Mesodermal cell (in vitro differentiated cells): ENCODE results near the gene ISM1.

Experiments used
- H3K27ac ChIP-seq: 2 replicates; pipeline ENCODE4 v1.7.0; 2013; ENCODE audit warnings: mild to moderate bottlenecking, low read depth, low read length, moderate library complexity; ENCODE audit not compliant: severe bottlenecking
- H3K36me3 ChIP-seq: 2 replicates; pipeline ENCODE4 v1.7.1; 2013; ENCODE audit warnings: mild to moderate bottlenecking, low read length, moderate library complexity; ENCODE audit not compliant: control insufficient read depth, insufficient read depth
- H3K4me1 ChIP-seq: one replicate; pipeline ENCODE4 v1.7.1; 2013; ENCODE audit warnings: mild to moderate bottlenecking, low read length; ENCODE audit not compliant: insufficient read depth, control insufficient read depth, poor library complexity, severe bottlenecking
- H3K4me3 ChIP-seq: 2 replicates; pipeline ENCODE4 v1.7.0; 2013; ENCODE audit warnings: low read length, control low read depth, mild to moderate bottlenecking; ENCODE audit not compliant: insufficient read depth, poor library complexity, severe bottlenecking; ENCODE audit errors: extremely low read depth
- H3K9me3 ChIP-seq: 2 replicates; pipeline ENCODE4 v1.7.1; 2013; ENCODE audit warnings: mild to moderate bottlenecking, low read length, moderate library complexity; ENCODE audit not compliant: control insufficient read depth
- WGBS, 2 experiments: methylation state at CpG; one replicate each; pipeline ENCODE4 v1.1.5; 2013; ENCODE audit warnings: missing lambda C conversion rate in 2 of 2; ENCODE audit not compliant: insufficient coverage in 2 of 2; 5-methylcytosine and 5-hydroxymethylcytosine counted together

ISM1 gene

GRCh38 chr20:13205425-13205824 is 15.6 kb upstream of the ISM1 start:
- WGBS, 2 experiments = 73 to 100% methylated on average over 2 of the region's 4 CpGs
- Histone ChIP-seq H3K36me3 (no peaks in the 10 kb centered on the region), H3K4me3 (no peak overlapping the region), H3K9me3 (no peaks in the 10 kb centered on the region), H3K27ac (no peak overlapping the region), H3K4me1 (no peaks in the 10 kb centered on the region)

GRCh38 chr20:13205848-13206434 is 15.1 kb upstream of the ISM1 start:
- H3K27ac ChIP-seq = no peak overlapping the region
- no peaks in the 10 kb centered on the region for H3K9me3 ChIP-seq
- no peaks in the 10 kb centered on the region for H3K4me1 ChIP-seq
- no peaks in the 10 kb centered on the region for H3K36me3 ChIP-seq
- WGBS, 2 experiments = 81 to 93% methylated on average over 3 to 4 of the region's 5 CpGs
- H3K4me3 ChIP-seq = no peak overlapping the region

DNA sequence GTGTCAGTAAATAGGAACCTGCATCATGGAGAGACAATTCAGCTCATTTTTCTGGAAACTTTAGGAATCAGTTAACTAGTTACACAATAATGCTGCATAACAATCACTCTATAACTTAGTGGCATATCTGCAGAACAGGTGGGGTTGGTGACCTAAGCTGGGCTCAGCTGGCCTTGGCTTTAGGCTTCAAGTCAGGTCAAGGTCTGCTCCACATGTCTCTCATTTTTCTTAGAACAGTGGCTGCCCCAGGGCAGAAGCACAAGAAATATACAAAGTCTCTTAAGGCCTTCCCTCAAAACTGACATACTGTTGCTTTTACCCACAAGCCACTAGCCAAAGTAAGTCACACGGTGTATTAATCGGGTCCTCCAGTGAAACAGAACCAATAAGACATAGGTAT is 14.1 kb upstream of the ISM1 start:
- WGBS, 2 experiments = no CpG with 5 or more reads among the region's 2 CpGs

GRCh38 chr20:13211956-13212618 is 9.0 kb upstream of the ISM1 start:
- WGBS, 2 experiments = no CpG with 5 or more reads among the region's 4 CpGs
- Histone ChIP-seq H3K9me3 (no peaks in the 10 kb centered on the region), H3K4me3 (no peak overlapping the region), H3K36me3 (no peaks in the 10 kb centered on the region), H3K4me1 (no peaks in the 10 kb centered on the region), H3K27ac (no peak overlapping the region)

More for the DNA sequence above, 14.1 kb upstream of the ISM1 start:
- Histone ChIP-seq H3K4me3 (no peak overlapping the region), H3K9me3 (no peaks in the 10 kb centered on the region), H3K4me1 (no peaks in the 10 kb centered on the region), H3K36me3 (no peaks in the 10 kb centered on the region), H3K27ac (no peak overlapping the region)

- Histone ChIP-seq H3K36me3 (no peaks in the 10 kb centered on the region), H3K9me3 (no peaks in the 10 kb centered on the region), H3K4me1 (no peaks in the 10 kb centered on the region), H3K4me3 (no peak overlapping the region), H3K27ac (no peak overlapping the region)
- 88 to 92% methylated on average over 2 to 3 of the region's 5 CpGs for WGBS, 2 experiments
These were observed 8.3 kb upstream of the ISM1 start for GRCh38 chr20:13212750-13213149.

DNA sequence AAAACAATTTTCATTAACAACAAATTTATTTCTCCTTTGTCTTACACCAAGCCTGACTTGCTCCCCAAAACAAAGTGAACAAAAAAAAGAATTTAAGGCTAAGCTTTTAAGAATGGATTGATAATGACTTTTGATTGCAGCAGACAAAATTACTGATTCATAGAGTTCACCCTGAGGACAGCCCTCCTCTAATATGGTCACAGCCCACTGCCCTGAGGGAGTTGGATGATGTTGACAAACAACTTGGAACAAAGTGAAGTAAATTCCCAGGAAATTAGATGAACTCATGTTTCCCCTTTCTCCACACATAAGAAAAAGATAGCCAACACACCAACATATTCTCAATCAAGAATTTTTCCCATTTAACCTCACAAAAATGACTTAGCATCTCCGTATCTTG is 7.7 kb upstream of the ISM1 start:
- Histone ChIP-seq H3K4me1 (no peaks in the 10 kb centered on the region), H3K36me3 (no peaks in the 10 kb centered on the region), H3K9me3 (no peaks in the 10 kb centered on the region), H3K27ac (no peak overlapping the region), H3K4me3 (no peak overlapping the region)
- 82 to 100% methylated on average over 1 of the region's 1 CpG for WGBS, 2 experiments

- Histone ChIP-seq H3K4me3 (no peak overlapping the region), H3K9me3 (no peaks in the 10 kb centered on the region), H3K36me3 (no peaks in the 10 kb centered on the region), H3K27ac (no peak overlapping the region), H3K4me1 (peaks cover 3% of the 10 kb centered on the region)
- WGBS, 2 experiments = 78% methylated on average over 1 of the region's 1 CpG; no CpG with 5 or more reads in 1 of the 2 experiments
These were observed 4.5 kb upstream of the ISM1 start for GRCh38 chr20:13216533-13216932.

DNA sequence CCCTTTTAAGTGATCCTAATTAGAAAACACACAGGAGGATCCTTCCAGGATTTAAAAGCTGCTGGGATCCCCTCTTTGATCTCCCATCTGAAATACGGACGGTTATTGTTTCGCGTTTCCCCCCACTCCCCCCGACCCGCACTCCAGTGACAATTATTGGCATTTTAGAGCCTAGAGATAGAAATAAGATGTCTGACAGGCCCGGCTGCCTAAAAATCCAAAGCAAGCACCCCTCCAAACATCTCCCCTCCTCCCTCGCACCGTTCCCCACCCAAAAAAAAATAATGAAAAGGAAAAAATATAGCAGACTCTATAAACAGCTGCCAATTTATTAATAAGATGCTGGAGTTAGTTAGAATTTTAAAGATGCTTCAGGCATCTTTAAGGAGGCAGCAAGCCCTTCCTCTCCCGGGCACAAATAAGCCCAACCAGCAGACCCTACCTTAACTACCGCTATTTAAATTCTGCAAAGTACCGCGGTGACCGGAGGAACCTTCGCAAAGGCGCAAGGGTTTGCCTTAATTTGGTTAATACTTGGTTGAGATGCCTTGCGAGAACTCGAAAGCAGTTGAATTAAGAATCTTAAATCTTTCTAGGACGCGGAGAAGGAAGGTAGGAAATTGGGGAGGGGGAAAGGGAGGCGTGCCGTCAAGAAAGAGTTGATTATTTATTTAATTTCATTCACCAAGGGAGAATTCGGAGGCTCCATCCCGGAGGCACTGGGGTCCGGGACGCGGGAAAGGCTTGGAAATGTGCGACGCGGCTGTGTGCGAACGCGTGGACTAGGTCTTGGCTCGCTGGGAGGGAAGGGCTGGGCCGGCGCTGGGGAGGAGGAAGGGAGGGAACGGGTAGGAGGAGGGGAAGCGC is 1.5 kb upstream of the ISM1 start:
- H3K36me3 ChIP-seq = no peaks in the 10 kb centered on the region
- H3K27ac ChIP-seq = no peak overlapping the region
- H3K4me1 ChIP-seq = peaks cover 5% of the 10 kb centered on the region
- peak overlapping the region; percentile 58 for H3K4me3 ChIP-seq
- WGBS, 2 experiments = 0 to 2% methylated on average over 20 to 26 of the region's 38 CpGs
- H3K9me3 ChIP-seq = no peaks in the 10 kb centered on the region

DNA sequence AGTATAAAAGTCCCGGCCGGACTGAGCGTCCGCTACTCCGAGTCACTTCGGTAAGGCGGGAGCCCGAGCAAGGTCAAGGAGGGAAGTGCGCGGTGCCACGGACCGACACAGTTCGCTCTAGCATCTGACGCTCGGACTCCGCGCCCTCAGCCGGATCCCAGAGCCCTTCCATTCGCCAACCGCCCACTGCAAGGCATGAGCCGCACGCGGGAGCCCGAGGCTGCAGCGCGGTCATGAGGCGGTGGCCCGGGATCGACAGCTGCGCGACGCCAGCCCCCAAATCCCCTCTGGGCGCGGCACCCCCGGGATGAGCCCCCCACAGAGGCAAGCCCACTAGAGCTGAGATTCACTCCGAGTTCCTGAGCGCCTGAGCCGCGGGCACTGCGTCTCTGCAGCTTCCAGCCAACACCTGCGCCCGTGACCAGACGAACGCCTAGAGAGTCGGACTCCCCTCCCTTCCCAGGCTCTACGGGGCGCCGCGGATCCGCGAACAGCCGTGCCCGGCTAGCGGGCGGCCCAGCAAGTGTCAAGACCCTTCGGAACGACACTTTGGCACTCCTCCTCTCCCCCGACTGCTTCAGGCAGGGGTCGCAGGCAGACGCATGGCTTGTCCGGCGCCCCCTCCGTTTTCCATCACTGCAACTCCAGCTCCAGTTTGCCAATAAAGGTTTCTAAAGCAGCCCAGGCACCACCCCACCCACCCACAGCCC is 725 bp upstream of the ISM1 start:
- WGBS, 2 experiments = 0% methylated on average over 40 to 51 of the region's 63 CpGs
- Histone ChIP-seq H3K4me3 (peak overlapping the region; percentile 58), H3K36me3 (no peaks in the 10 kb centered on the region), H3K4me1 (peaks cover 5% of the 10 kb centered on the region), H3K9me3 (no peaks in the 10 kb centered on the region), H3K27ac (no peak overlapping the region)

- Histone ChIP-seq H3K36me3 (peaks cover under 1% of the 10 kb centered on the region), H3K9me3 (no peaks in the 10 kb centered on the region), H3K4me1 (peaks cover 5% of the 10 kb centered on the region), H3K4me3 (peak overlapping the region; percentile 59), H3K27ac (no peak overlapping the region)
- 1% methylated on average over 24 to 25 of the region's 56 CpGs for WGBS, 2 experiments
These were observed 219 bp downstream of the ISM1 start for GRCh38 chr20:13221313-13221672.
